GM19372 (cell line): ENCODE results near the gene MARS1.

Experiments
- ATAC-seq: cut with Tn5 transposase; IDR thresholded peaks from one replicate; pipeline ENCODE4 v1.9.1; 2021; ENCODE audit warnings: mild to moderate bottlenecking, low read depth, moderate library complexity; ENCODE audit not compliant: unreplicated experiment

Gene MARS1

GRCh38 chr12:57526477-57527126 is 38.7 kb downstream of the MARS1 start:
- no peak for ATAC-seq

GRCh38 chr12:57527184-57527583 is 39.3 kb downstream of the MARS1 start:
- ATAC-seq = no peak

DNA sequence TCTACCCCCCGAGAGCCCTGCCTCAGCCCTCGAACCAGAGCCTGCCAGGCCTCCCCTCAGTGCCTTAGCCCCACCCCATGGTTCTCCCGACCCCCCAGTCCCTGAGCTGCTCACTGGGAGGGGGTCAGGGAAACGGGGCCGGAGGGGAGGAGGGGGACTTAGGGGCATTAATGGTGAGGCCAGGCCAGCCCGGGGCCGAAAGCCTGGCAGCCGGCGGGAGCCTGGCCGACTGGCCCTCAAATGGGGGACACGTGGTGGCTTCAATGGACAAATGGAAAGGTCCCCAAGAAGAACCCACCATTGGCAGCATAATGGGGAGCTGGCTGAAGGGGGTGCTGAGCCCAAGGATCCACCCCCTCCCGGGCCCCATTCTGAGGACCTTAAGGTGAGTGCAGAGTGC is 40.3 kb downstream of the MARS1 start:
- no peak for ATAC-seq

- no peak for ATAC-seq
Observed at GRCh38 chr12:57528831-57529555, 41.1 kb downstream of the MARS1 start.

DNA sequence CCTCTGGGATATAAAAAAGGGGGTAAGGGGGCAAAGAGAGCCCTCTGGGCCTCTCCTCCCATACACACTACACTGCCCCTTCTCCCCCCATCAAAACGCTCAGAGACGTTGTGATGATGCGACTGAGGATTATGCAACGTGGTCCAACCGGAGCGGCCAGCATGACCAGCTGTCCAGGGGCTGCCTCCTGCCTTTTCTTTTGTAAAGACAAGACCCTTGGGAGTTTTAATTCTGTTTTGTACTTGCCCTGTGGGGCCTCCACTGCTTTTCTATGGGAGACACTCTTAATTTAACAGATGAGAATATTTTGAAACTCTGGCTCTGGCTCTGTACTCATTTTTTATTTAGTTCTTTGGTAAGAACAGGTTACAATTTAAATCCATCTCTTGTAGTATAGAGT is 42.0 kb downstream of the MARS1 start:
- no peak for ATAC-seq

DNA sequence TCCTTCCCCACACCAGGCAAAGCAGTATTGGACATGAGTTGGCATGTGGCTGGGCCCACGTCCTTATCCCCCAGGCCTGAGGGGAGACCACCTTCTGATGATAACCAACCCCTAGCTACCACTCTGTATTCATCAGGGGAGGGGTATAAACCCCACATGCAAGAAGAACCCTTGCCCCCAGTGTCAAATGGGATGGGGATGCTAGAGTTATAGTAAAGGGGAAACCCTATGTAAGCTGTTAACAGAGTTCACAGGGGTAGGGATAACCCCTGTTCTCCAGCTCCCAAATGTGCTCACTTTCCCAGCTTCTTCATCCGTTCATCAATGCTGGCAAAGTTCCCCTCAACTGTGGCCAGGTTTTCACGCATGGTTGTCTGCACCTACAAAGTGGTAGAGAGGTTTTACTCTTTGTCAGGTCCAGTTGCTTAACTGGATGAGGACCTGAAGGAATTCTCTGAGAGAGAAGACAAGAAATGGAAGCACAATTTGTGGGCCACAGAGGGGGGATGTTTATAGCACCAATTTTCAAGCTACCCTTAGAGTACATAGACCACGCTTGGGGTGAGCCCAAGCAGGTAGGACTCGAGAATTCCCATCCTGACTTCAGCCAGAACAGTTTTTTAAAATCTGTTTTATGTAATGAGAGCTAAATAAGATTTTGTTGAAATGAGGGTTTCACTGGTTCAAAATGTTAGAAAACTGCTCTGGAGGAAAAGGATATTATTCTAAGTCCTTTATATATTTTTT is 42.7 kb downstream of the MARS1 start:
- ATAC-seq = no peak

- no peak for ATAC-seq
Observed at GRCh38 chr12:57531836-57532235, 44.0 kb downstream of the MARS1 start.

GRCh38 chr12:57533108-57533507 is 45.2 kb downstream of the MARS1 start:
- no peak for ATAC-seq

GRCh38 chr12:57534250-57534649 is 46.4 kb downstream of the MARS1 start:
- ATAC-seq = no peak

DNA sequence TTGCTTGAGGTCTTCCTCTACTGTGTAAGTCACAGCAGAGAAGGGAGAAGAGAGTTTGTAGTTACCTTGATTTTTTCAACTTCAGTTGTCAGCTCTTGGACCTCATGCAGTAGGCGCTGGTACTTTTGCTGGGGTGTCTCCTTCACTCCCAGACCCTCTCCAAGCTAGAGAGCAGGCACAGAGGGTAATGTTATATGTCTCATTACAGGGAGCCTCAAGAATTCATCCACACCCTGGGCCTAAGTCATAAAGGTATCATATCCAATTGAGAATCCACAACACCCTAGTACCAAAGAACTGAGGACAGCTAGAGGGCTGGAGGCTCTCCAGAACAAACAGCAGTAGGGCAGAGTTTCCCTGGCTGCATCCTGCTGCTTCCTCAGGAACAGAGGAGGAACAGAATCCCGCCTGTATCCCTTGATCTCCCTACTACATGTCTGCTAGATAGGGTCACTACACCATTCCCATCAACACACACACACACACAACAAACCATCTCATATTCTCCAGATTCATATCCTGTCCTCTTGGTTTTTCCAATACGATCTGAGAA is 47.2 kb downstream of the MARS1 start:
- no peak for ATAC-seq

DNA sequence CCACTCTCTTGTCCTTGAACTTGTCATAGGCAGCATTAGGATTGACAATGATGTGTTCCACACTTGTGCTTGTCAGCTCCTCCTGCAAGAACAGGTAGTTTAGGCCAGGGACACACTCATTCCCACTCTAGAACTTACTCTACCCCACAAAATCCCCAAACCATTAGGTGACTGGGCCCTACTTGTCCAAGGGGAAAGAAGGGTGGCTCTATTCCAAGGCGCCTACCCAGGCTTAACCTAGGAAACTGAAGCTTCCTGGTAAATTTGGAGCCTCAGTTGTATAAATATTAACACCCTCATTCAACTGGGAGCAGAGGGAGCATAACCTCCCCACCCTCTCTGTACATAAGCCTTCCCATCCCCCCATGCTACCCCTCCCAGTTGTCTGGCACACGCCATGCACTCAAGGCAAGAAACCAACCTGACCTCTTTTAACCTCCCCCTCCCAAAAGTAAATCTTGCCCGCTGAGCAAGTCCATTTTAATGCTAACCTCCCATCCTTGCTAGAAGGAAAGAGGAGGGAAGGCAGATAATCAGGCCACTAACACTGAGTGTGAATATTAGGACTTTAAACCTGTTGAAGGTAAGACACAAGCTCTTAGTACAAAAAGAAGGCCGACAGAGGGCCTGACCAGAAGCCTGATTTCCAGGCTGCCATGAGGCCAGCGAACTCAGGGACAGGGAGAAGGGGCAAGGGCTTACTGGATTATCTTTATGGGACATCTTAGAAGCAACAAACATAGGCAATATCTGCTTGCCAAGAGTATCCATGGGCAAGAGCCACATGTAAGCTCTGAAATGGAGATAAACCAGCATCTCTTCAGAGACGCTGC is 48.1 kb downstream of the MARS1 start:
- no peak for ATAC-seq

GRCh38 chr12:57536597-57536942 is 48.7 kb downstream of the MARS1 start:
- no peak for ATAC-seq

DNA sequence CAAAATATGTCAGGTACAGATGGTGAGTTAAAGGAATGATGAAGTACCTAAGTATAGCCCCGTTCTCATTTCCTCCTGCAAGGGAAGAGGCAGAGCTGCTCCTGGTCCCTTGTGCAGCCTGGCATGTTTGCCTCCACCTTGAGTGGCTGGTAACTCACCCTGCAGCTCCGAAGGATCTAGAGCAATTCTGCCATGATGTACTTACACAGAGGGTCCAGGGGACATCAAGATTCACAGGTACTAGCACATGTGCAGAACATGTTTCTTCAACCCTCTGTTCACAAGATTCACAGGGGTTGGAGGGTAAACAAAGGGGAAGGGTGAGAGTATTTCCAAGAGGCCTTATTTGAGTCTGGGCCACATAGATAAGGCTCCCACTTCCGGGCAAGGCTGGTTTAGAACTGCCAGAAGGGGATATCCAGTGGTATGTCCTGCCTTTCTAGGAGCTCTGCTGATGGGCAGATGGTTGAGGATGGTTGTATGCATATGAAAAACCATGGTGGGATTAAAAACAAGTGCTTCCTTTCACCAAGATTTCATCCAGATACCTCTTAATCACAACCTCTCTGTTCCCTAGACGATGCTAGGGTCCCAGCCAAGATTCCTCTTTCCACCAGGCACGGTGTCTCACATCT is 51.4 kb downstream of the MARS1 start:
- no peak for ATAC-seq

DNA sequence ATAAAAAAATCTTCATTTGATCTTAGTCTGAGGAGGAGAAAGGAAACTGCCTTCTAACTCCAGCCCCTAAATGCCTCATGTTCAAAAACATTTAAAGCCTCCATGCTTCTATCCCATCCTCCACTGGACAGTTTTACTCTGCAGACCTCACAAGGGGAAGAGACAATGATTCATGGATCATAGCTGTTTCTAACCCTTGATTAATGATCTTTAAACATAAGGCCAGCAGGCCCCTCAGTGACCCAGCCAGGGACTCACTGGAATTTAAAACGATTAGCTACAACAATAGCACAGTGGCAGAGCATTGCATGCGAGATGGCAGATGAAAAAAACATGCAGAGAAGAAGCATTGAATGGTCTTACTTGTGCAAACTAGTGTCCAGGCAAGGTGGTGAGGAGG is 53.1 kb downstream of the MARS1 start:
- no peak for ATAC-seq

DNA sequence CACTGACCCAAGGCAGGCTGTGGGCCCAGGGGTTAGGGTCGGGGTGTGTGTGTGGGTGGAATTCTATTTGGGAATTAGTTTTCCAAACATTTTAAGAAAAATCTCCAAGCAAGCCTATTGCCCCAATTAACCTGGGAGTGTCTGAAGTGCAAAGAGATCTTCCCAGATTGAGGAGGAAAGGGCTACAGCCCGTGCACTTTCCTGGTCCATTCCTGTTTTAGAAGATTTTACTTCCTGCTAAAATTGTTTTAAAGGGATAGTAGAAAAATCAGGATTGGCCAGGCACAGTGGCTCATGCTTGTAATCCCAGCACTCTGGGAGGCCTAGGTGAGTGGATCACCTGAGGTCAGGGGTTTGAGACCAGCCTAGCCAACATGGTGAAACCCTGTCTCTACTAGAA is 53.8 kb downstream of the MARS1 start:
- ATAC-seq = no peak

DNA sequence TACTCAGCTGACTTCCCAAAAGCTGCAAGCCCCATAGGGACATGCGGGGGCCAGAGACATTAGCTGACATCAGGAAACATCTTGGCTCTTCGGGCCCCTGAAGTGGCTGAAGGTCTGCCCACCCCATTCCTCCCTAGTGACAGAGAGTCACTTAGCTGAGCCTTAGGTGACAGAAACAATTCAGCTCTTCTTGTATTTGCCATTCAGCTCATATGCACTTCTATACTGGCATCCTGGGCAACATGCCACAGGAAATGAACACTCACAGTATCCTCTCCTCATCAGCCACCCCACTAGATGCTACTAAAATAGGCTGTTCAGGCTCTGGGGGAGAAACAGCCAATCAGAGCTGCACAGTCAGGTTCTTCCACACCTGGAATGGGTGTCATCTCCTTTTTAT is 55.7 kb downstream of the MARS1 start:
- no peak for ATAC-seq

DNA sequence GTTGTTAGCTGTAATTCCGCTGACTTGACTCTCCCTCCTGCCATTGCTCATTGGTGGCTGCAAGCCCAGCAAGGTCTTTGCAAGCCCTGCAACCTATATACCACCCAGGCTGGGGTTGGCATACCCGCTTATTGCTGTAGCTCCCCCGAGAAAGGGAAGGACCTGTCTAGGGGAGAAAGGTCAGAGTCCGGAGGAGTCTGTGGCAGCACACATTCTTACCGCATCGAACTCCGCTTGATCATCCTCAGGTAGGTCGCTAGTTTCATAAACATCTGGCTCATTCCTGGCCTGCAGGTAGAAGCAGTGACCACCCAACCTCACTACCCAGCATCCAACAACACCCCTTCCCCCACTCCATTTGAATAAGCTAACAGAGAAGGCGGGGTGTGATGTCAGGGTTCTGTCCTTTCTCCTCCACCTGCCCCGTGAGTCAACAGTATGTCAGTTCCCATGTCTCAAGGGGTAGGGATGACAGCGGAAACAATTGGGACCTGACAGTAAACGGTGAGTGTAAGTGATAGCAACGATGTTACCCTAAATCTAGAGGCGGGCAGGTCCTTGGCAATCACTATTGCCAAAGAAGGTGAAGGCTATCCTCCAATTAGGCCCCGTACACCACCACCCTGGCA is 58.1 kb downstream of the MARS1 start:
- ATAC-seq = no peak

- ATAC-seq = peak; percentile 96
Observed at GRCh38 chr12:57546438-57547287, 58.8 kb downstream of the MARS1 start, which contains the start of gene DCTN2. Gene DCTN2 (minus strand): TSS chr12:57547192. CDS start chr12:57547063, 129 bp downstream.
